ENCODE measurements around the gene ARPC4. TPM values are rescaled to one million over a fixed set of nuclear protein-coding genes. Genes with fewer than 3 reads are reported as not detected.
"Not testable (repeated sequence)": the region's sequence is repeated elsewhere in the genome, so short reads cannot be mapped to it uniquely, and the experiment has no call there.

ARPC4 gene
- total and polyA plus RNA-seq, 2 of the 13 experiments (the other 11 are each of a cell fraction or from before 2014, with no cell fraction given): 30.1 to 83.6 TPM

GRCh38 chr3:9846931-9847488 lies 54.1 kb downstream of the ARPC4 start:
- FAIRE-seq (no peak), DNase-seq (ENCODE audit: low spot score) (no peak)
- intact Hi-C loops (cut with micrococcal nuclease; ENCODE audit: unreplicated experiment): no loop called here

GRCh38 chr3:9847870-9848269 lies 55.0 kb downstream of the ARPC4 start:
- BruUV-seq (replicated peaks); H3K36me3 ChIP-seq (replicated peaks in 1 of 2; ENCODE audit: control insufficient read depth in 1 of 2, insufficient read depth in 2 of 2, low read length in 2 of 2); H3K4me3 ChIP-seq (replicated peaks in 1 of 3; ENCODE audit: insufficient read depth in 1 of 3, low read depth in 2 of 3, low read length in 3 of 3); H2AFZ ChIP-seq (ENCODE audit: low read length); FAIRE-seq; H3K9me3 ChIP-seq (ENCODE audit: low read length); H3K27ac ChIP-seq (ENCODE audit: extremely low read length, insufficient read depth, low read length); intact Hi-C loops (cut with micrococcal nuclease; ENCODE audit: unreplicated experiment); H3K9ac ChIP-seq (ENCODE audit: insufficient read depth, low read depth, low read length); in situ Hi-C loops (cut with HindIII; ENCODE audit: extremely low pct_ligation_motif_present, low pct_unique_long_range_greater_than_20kb); DNase-seq (ENCODE audit: low spot score); H4K20me1 ChIP-seq (ENCODE audit: insufficient read depth, low read length); POLR2A ChIA-PET; H3K79me2 ChIP-seq (ENCODE audit: insufficient read depth, low read length); ATAC-seq: not testable (repeated sequence)
- H3K4me1 ChIP-seq (ENCODE audit: insufficient read depth, low read length): peaks cover 18% of the 10 kb centered on the region
- CTCF ChIA-PET (ENCODE audit: low intra/inter-chr PET ratio, low total read pairs): interaction anchor here (1.4 kb wide), 1 partner anchor 67 kb away, joined by 5 read pairs; no protein-coding TSS in a partner anchor
- H3K4me2 ChIP-seq (ENCODE audit: low read depth, low read length): peak overlapping the region; percentile 27; the same call in 1 of the 2 replicates
- H3K27me3 ChIP-seq (ENCODE audit: control insufficient read depth in 1 of 2, insufficient read depth in 2 of 2, low read length in 2 of 2): peaks cover 0 to 13% of the 10 kb centered on the region in 2 experiments; a peak in 1 of 5 replicates
- 7% methylated on average over 9 of the region's 9 CpGs for WGBS (ENCODE audit: low lambda C conversion rate)

More at GRCh38 chr3:9846931-9847488, 54.1 kb downstream of the ARPC4 start:
- Histone ChIP-seq H3K4me1 (ENCODE audit: insufficient read depth, low read length) (peaks cover 25% of the 10 kb centered on the region), H2AFZ (ENCODE audit: low read length) (no peak overlapping the region), H3K4me2 (ENCODE audit: low read depth, low read length) (no peak overlapping the region), H3K36me3 (replicated peaks in 1 of 2; ENCODE audit: control insufficient read depth in 1 of 2, insufficient read depth in 2 of 2, low read length in 2 of 2) (peaks cover 0 to 6% of the 10 kb centered on the region in 2 experiments; a peak in 3 of 5 replicates), H3K9me3 (ENCODE audit: low read length) (no peaks in the 10 kb centered on the region), H3K9ac (ENCODE audit: insufficient read depth, low read depth, low read length) (no peak overlapping the region), H3K4me3 (replicated peaks in 1 of 3; ENCODE audit: insufficient read depth in 1 of 3, low read depth in 2 of 3, low read length in 3 of 3) (no peak overlapping the region), H3K79me2 (ENCODE audit: insufficient read depth, low read length) (no peaks in the 10 kb centered on the region), H3K27me3 (ENCODE audit: control insufficient read depth in 1 of 2, insufficient read depth in 2 of 2, low read length in 2 of 2) (peaks cover 0 to 5% of the 10 kb centered on the region in 2 experiments; a peak in 1 of 5 replicates), H4K20me1 (ENCODE audit: insufficient read depth, low read length) (no peaks in the 10 kb centered on the region), H3K27ac (ENCODE audit: extremely low read length, insufficient read depth, low read length) (no peak overlapping the region)
- ChIA-PET CTCF (ENCODE audit: low intra/inter-chr PET ratio, low total read pairs) (no interaction called here), POLR2A (interaction anchor here (1.5 to 1.7 kb wide), 2 partner anchors 17 to 86 kb away, joined by 3 to 4 read pairs; partner anchors contain the start of gene CRELD1)
- TF ChIP-seq MXI1 (IDR thresholded peaks at IDR 0.05; ENCODE audit: borderline replicate concordance, low read depth, low read length): no peak
- peak; percentile 93 for TF ChIP-seq ZNF264 (CRISPR knock-in tag; IDR thresholded peaks at IDR 0.05)
- 0 out of 2 replicates have a peak, but pooled peaks have one; percentile 5 for TF ChIP-seq ZNF687 (CRISPR knock-in tag; IDR thresholded peaks at IDR 0.05)
- no peak for TF ChIP-seq SYNCRIP (IDR thresholded peaks at IDR 0.05; ENCODE audit: insufficient read depth, low read depth, low read length)
- TF ChIP-seq ZNF12 (CRISPR knock-in tag; IDR thresholded peaks at IDR 0.05): 0 out of 2 replicates have a peak, but pooled peaks have one; percentile 13
- no peak for TF ChIP-seq NFYC (CRISPR knock-in tag; IDR thresholded peaks at IDR 0.05)
- no peak for TF ChIP-seq ZBTB26 (CRISPR knock-in tag; IDR thresholded peaks at IDR 0.05; ENCODE audit: borderline replicate concordance)
- WGBS (ENCODE audit: low lambda C conversion rate): 100% methylated on average over 3 of the region's 6 CpGs
- in situ Hi-C loops (cut with HindIII; ENCODE audit: extremely low pct_ligation_motif_present, low pct_unique_long_range_greater_than_20kb): no loop called here
- BruUV-seq (replicated peaks): no TSS peak
- no peak for ATAC-seq

Measured in HepG2 (cell line).